ENCODE measurements around the gene SUN2.

DNA sequence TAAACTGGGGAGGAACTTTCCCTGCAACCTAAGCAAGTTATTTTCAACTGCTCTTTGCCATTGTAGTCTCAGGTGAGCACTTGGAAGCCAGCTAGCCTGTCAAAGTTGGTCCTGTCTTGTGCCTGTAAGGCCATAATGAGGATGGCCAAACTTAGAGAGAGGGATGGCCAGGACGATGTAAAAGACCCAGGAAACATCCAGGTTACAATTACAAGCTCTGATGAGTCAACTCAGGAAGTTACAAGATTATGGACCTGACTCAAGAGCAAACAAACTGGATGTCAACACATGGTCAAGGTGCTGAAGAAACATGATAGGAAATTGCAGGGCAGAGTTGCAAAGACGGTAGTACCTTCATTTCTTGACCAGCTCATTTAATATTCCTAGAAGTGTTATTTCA is 48.5 kb downstream of the SUN2 start:
- TF ChIP-seq, protein P1, sequence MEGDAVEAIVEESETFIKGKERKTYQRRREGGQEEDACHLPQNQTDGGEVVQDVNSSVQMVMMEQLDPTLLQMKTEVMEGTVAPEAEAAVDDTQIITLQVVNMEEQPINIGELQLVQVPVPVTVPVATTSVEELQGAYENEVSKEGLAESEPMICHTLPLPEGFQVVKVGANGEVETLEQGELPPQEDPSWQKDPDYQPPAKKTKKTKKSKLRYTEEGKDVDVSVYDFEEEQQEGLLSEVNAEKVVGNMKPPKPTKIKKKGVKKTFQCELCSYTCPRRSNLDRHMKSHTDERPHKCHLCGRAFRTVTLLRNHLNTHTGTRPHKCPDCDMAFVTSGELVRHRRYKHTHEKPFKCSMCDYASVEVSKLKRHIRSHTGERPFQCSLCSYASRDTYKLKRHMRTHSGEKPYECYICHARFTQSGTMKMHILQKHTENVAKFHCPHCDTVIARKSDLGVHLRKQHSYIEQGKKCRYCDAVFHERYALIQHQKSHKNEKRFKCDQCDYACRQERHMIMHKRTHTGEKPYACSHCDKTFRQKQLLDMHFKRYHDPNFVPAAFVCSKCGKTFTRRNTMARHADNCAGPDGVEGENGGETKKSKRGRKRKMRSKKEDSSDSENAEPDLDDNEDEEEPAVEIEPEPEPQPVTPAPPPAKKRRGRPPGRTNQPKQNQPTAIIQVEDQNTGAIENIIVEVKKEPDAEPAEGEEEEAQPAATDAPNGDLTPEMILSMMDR (conservative IDR thresholded peaks at IDR 0.05 in 1 of 2, IDR thresholded peaks at IDR 0.05 in 1 of 2; ENCODE audit: low read depth in 1 of 2, low read length in 2 of 2) = no peak
- no peak for TF ChIP-seq EZH2 (IDR thresholded peaks at IDR 0.05; ENCODE audit: low read length, missing control alignments)

Measured in fibroblast of lung (primary cell).